ENCODE data around the gene CDC6.

The CDC6 gene

GRCh38 chr17:40340327-40340726 is 52.6 kb downstream of the CDC6 start:
- DNase-seq (ENCODE audit: extremely low read depth in 1 of 2, low read depth in 1 of 2) = no peak

GRCh38 chr17:40340880-40341807 is 53.5 kb downstream of the CDC6 start:
- DNase-seq (ENCODE audit: extremely low read depth in 1 of 2, low read depth in 1 of 2) = peak; percentile 75 to 84

DNA sequence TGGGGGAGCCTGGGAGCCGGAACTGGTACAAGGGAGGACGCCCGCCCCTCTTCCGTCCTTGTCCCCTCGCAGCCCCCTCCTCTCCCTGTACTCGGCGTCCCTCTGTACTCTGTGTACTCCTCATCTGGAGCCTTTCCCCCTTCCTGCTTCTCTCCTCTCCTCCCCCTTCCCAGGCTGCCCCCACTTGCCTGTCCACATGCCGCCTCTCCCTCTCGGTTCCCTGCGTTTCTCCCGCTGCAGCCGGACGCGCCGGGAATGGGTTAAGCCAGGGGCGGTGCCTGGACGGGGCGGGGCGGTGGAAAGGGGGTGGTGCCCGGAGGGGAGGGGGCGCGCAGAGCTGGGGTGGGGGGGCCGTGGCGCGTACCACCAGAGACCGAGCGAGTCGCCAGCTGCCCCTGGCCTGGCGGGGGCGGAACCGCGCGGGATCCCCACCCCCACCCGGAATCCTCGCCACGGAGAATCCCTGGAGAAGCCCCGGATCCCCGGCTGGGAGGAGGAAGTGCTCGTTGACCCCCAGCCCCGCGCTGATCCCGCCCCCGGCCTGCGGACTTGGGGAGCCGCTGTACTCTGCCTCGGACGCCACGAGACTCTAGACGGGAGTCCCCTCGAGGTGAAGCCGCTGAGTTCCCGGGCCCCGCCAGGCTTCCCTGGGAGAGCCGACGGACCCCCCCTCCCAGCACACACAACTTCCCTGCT is 54.3 kb downstream of the CDC6 start:
- DNase-seq (ENCODE audit: extremely low read depth in 1 of 2, low read depth in 1 of 2) = no peak

DNA sequence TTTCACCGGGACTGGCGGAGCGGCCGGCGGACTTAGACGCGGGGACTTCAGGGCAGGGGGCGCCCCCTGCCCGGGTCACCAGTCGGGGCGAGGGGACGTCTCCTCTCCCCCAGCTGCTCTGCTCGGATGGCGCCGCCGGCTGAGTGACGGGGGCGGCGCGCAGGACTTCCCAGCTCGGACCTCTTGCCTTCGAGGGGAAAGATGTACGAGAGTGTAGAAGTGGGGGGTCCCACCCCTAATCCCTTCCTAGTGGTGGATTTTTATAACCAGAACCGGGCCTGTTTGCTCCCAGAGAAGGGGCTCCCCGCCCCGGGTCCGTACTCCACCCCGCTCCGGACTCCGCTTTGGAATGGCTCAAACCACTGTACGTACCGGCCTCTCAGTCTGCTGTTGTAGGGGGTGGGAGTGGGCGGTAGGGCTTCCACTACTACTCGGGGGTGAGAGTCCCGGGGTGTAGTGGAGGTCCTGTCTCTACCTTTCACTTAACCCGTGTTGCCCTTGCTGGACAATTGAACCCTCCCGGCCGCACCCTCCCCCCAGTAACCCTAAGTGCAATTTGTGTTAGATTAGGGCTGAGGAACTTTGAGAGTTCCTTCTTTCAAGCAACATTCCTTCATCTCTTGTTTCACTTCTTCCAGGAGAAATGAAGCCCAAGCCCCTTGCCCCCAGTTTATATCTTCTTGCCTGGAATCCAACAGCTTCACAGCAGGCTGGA is 55.0 kb downstream of the CDC6 start:
- no peak for DNase-seq (ENCODE audit: extremely low read depth in 1 of 2, low read depth in 1 of 2)

DNA sequence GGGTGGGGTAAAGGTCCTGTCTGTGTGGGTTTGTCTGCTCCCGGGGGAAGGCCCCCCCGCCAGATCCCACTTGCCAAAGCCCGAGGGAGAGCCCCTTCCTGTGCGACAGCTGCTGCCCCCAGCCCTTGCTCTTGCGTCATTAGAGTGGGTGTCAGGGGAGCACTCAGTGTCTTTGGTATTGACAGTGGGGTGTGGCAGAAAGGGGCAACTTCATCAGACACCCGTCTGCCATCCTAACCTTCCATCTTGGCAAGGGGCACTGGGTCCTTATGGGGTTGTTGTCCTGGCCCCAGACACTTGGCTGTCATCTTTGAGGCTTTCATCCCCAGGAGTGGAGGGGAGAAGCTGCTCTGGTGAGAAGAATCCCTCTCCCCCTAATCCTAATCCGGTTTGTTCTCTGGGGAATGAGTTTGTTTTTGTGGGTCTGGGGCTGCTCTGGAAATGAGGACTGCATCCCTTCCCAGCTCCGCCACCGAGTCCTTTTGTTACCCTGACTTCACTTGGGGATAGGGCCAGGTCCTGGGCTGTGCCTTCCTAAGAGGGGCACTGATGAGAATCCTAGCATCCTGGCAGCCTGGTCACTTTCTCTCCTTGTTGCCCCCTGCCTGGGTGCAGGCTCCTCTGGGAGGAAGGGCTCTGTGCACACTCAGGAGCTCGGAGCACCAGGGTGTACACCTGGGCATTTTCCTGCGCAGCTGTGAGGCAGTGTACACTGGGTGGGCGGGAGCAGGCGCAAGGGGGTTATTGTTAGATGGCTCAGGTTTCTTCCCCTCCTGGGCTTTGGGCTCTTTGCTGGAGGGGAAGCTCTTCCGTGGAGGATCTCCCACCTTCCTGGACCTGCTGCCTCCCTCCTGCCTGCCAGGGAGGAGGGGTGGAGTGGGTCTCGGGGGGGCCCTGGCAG is 55.8 kb downstream of the CDC6 start:
- DNase-seq (ENCODE audit: extremely low read depth in 1 of 2, low read depth in 1 of 2) = no peak

DNA sequence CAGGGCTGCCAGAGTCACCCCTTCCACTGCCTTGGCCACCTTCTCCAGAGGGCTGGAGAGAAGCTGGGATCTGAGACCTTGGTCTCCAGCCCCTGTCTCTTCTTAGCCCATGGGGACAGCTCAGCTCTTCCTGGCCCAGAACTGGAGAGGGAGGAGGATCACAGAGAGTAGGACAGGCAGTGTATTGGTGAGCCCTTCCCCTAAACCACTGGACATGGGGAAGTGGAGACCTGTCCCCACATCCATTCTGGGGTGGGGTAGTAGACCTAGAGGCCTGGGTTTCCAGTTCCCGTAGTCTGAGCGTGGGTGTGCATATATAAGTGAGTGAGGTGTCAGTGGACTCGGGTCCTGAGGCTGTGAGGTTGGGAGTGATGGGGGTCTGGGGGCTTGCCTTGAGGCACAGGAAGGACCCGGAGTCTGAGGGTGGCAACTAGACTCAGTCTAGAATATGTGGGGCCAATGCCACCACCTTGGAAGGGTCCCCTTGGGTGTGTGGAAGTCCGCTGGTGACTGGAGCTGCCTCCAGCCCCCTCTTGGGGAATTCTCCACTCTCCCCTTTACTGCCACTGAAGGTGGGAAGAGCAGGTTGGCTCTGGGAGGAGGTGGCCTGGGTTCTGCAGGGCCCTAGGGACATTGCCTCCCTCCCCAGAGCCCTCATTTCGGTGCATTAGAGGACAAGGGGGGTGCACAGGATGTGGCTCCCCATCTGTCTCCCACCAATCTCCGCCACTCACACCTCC is 56.9 kb downstream of the CDC6 start:
- DNase-seq (ENCODE audit: extremely low read depth in 1 of 2, low read depth in 1 of 2) = no peak

- DNase-seq (ENCODE audit: extremely low read depth in 1 of 2, low read depth in 1 of 2) = no peak
Observed at GRCh38 chr17:40345161-40345993, 57.7 kb downstream of the CDC6 start.

GRCh38 chr17:40345994-40346764 is 58.5 kb downstream of the CDC6 start:
- no peak for DNase-seq (ENCODE audit: extremely low read depth in 1 of 2, low read depth in 1 of 2)

DNA sequence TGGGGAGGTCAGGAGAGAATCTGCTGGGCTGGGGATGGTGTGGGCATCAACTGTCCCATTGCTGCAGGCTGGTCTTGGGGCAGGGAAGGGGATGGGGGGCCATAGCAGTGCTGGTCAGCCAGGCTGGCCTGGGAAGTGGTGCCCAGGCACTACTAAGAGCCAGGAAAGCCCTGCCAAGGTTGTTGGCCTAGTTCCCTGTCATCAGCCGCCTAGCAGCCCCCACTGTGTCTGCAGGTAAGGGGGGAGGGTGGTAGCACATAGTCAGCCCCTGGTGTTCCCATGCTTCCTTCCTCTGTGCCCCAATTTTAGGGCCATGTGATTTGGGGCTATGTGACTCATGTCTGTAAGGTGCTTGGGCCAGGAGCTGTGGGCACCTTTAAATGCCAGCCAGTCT is 59.1 kb downstream of the CDC6 start:
- no peak for DNase-seq (ENCODE audit: extremely low read depth in 1 of 2, low read depth in 1 of 2)

DNA sequence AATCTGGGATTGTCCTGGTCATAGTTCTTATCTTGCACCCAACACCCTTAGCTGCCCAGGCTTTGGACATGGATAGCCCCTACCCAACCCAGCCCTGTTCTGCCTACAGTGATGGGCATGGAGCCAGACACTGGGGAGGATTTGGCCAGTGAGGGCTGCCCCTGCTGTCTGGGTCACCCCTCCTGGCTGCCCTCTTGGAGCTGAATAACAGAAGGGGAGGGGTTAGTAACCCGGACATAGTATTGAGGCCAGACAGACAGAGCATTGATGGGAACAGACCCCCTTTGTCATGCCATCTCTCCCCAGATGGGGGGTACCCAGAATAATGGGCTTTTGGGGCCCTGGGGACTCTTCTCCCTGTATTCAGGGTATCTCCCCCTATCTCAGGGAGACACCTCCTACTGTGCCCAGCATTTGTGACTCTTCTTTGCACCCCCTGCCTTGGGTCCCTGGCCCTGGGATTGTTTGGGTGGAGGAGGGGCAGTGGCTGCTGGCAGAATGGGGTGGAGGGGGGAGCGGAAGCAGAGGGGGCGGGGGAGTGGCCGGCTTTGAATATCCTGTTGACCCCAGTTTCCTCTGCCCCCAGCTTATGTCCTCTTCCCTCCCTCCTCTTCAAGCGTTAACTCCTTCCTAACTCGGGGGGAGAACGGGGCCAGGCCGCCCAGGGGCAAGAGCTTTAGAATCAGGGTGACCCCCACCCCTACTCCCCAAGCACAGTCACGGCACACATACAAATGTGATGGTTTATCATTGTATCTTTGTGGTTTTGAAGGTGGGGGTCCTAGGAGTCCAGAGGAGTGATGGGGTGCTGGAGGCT is 59.8 kb downstream of the CDC6 start:
- DNase-seq (ENCODE audit: extremely low read depth in 1 of 2, low read depth in 1 of 2) = no peak

GRCh38 chr17:40348136-40348504 is 60.4 kb downstream of the CDC6 start:
- DNase-seq (ENCODE audit: extremely low read depth in 1 of 2, low read depth in 1 of 2) = no peak

DNA sequence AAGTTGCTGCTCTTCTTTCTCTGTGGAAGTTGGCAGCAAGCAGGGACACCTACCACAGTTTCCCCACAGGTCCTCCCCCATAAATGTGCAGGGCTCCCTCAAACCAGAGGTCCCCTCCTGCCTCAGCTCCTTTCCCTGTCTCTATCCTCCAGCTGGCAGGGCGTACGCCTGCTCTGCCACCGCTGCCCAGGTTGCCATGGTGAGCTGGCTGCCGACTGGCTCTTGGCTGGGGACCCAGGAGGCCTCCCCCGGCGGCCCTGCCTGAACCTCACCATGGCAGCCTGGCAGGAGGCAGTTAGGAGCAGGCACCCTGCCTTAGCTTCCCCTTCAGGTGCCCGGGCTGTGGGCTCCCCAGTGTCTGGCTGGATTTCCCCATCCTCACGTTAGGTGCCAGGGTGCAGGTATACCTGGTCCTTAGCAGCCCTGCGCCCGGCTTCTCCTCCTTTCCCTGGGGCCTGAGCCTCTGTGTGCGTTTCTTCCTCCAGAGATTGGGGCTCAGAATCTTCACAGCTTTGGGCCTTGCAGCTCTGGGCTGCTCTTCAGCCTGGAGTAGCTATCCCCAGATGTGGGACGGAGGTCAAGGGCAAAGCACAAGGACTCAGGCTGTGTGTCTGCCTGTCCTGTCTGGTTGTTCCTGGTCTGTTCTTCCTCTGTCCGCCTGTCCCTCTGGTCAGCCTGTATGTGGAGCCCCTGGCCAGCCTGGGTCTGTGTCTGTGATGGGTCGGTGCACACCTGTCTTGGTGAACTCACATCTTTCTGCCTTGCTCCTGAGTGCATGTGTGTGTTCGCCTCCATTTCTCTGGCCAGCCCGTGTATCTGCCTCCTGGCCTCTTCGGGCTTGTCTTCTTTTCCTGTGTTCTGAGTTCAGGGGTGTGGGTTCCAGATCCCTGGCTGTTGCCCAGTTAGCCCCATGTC is 61.1 kb downstream of the CDC6 start:
- DNase-seq (ENCODE audit: extremely low read depth in 1 of 2, low read depth in 1 of 2) = no peak

GRCh38 chr17:40349477-40349894 is 61.8 kb downstream of the CDC6 start:
- DNase-seq (ENCODE audit: extremely low read depth in 1 of 2, low read depth in 1 of 2) = no peak

DNA sequence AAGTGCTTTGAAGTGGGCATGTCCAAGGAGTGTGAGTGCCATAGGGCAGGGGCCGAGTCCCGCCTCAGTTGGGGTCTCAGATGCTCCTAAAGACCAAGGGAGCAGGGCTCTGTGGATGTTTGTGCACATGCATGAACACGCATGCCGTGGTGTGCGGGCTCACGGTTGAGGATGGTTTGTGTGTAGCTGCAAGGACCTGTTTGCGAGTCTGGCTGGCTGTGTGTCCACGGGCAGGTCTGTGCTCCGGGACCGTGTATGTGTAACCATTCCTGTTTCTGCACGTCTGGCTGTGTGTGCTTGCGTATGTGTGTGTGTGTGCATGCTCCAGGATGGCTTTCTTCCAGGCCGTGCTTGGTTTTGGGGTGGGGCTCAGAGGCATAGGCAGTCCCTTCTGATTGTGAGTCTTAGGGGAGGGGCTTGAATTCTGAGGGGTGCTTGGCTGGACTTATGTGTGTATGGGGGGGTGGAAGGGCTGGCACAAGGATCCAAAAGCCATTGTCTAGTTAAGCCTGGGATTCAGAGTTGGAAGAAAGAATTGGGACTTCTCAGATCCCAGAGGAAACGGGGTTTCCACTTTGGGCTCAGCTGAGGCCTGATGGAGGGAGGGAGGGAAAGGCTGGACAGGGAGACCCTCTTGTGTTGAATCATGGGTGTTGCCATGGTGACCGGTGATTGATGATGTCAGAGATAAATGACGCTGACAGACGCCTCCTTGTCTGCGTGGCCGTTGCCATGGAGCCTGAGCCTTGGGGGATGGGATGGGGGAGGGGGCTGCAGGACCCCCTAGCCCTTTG is 62.4 kb downstream of the CDC6 start:
- DNase-seq (ENCODE audit: extremely low read depth in 1 of 2, low read depth in 1 of 2) = no peak

GRCh38 chr17:40350689-40351358 is 63.1 kb downstream of the CDC6 start:
- DNase-seq (ENCODE audit: extremely low read depth in 1 of 2, low read depth in 1 of 2) = no peak

Data from stimulated activated CD8-positive, alpha-beta memory T cell treated with anti-CD3 and anti-CD28 coated beads, Interleukin-7, amount 100 ng/mL, for 48 hours (primary cell).